GM18951 (cell line): Measurements from ENCODE around the gene GTF3A.

ENCODE experiments used
- POLR2A ChIP-seq: IDR thresholded peaks from 4 replicates; pipeline ENCODE4 v1.6.1; 2011; ENCODE audit warnings: mild to moderate bottlenecking; ENCODE audit not compliant: insufficient read length, insufficient read depth; ENCODE audit errors: extremely low read depth
- in situ Hi-C: fragments of 300-500 bp; cut with MboI; formaldehyde crosslinking; loops from one replicate; pipeline ENCODE4 v1.12.0; 2022; ENCODE audit warnings: low sequenced_read_pairs, mixed read lengths, inconsistent platforms; ENCODE audit not compliant: unreplicated experiment

The GTF3A gene

DNA sequence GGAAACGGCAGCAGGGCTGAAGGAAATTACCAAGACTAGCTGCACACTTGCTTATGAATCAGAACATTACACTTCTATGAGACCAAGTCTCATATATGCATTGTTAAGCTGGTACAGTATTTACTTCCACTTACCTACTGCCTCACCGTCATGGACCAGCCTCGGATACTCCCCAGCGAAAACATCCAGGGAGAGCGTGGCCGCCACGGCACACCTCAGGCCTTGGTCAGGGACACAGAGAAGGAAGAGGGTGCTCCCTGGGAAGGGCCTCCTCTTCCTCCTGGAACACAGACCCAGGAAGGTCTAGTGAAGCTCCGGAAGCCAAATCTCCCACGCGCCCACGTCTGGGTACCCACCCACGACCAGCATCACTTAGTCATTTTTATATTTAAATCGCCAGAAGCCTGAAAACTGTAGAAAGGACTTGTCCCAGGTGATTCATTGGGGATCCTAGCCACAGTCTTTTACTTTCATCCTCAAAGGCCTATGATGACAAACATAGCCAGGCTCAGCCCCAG, 50.4 kb downstream of the GTF3A start:
- in situ Hi-C loops = loop anchor here (10.0 kb wide), 1 partner anchor 100 kb away; no protein-coding TSS in a partner anchor
- no peak for TF ChIP-seq POLR2A

DNA sequence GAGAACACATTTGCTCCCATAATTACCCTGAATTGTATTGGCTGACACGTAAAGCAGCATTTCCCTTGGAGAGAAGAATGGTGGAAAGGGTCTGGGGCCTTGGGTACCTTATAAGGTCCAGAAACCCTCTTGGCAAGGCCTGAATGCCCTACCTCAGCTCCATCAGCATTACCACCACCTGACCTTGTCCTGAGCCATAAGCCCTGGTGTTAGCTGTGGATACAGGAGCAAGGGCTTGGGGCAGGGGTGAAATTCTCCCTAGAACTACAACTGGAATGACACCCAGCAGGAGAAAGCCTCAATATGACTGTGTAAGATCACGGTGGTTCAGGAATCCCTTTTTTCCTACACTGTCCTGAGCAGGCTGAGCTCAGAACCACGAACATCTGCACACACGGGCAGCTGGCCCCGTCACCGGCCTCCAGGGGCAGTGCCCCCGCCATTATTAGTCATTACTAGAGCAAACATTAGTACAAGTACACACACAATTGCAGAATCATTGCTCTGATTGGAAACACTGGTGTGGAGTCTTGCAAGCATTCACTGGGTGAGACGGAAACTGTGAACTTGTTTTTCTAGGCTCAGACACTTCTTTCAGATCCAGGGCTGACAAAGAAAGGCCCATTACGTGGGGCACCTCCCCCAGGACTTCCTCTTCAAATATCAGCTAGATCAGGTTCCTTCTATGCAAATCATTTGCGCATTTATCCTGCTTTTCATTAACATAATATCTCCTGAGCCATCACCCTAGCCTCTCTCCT, 52.7 kb downstream of the GTF3A start:
- in situ Hi-C loops = loop anchor here (10.0 kb wide), 1 partner anchor 102 kb away; no protein-coding TSS in a partner anchor
- TF ChIP-seq POLR2A = no peak

DNA sequence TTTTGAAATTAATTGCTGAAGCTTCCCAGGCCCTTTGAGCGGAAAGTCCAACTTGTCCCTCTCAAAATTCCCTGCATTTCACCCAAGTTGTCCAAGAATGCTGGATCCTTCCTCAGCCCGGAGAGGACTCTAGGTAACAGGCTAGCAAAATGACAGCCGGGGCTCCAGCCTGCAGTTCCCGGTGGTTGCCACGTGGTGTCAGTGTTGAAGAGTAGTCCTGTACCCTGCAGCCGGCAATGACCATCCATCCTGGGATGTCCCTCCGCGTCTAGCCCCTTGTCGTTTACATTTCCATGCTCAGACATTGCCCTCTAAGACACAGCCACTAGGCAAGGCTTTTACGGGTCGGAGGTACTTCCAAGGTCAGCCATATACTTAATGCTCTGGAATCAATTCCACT, 57.3 kb downstream of the GTF3A start:
- TF ChIP-seq POLR2A = no peak
- in situ Hi-C loops = no loop called here

DNA sequence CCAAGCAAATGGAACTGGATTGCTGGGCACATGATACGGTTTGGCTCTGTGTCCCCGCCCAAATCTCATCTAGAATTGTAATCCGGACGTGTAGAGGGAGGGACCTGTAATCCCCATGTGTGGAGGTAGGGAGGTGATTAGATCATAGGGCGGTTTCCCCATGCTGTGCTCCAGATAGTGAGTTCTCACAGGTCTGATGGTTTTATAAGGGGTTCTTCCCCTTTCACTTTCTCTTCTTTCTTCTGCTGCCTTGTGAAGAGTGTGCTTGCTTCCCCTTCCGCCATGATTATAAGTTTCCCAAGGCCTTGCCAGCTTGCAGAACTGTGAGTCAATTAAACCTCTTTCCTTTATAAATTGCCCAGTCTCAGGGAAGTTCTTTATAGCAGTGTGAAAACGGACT, 58.6 kb downstream of the GTF3A start:
- no peak for TF ChIP-seq POLR2A
- in situ Hi-C loops = no loop called here

DNA sequence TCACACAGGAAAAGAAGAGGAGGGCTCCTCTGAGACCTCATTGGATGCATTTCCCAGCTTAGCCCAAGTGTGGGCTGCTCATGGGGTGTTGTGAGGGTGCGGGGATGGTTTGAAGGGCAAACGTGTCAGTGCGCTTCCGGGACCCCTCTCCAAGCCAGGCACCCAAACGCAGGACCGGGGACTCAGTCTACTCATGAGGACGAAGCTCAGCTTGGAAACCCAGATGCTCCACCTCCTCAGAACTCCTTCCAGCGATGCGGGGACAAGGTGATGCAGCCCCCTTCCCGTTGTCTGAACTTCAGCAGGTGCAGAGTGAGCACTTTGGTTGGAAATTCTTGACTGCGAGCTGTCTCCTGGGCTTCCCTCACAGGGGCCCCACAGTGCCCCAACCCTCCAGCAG, 59.0 kb downstream of the GTF3A start:
- in situ Hi-C loops = no loop called here
- no peak for TF ChIP-seq POLR2A
